Measurements from ENCODE around the gene ZNF783.
"Not testable (repeated sequence)": the region's sequence is repeated elsewhere in the genome, so short reads cannot be mapped to it uniquely, and the experiment has no call there.

The ZNF783 gene

DNA sequence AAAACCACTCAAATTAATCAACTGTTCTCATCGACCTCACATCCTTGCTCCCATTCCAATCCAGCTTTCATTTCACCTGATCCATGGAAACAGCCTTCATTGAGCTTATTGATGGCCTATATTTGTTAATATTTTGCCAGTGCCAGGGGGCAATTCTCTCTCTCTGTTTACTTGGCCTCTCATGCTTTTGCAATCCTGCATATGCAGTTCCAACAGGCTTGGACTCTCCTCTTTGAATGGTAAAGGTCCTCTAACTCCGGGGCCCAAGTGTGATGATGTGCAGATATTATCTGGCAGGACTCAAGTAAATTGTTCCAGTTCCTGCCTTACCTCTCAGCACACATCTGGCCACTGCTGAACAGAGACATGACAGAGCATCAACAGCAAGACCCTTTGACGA, 67.3 kb downstream of the ZNF783 start:
- TF ChIP-seq, protein P1, sequence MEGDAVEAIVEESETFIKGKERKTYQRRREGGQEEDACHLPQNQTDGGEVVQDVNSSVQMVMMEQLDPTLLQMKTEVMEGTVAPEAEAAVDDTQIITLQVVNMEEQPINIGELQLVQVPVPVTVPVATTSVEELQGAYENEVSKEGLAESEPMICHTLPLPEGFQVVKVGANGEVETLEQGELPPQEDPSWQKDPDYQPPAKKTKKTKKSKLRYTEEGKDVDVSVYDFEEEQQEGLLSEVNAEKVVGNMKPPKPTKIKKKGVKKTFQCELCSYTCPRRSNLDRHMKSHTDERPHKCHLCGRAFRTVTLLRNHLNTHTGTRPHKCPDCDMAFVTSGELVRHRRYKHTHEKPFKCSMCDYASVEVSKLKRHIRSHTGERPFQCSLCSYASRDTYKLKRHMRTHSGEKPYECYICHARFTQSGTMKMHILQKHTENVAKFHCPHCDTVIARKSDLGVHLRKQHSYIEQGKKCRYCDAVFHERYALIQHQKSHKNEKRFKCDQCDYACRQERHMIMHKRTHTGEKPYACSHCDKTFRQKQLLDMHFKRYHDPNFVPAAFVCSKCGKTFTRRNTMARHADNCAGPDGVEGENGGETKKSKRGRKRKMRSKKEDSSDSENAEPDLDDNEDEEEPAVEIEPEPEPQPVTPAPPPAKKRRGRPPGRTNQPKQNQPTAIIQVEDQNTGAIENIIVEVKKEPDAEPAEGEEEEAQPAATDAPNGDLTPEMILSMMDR (IDR thresholded peaks at IDR 0.05; ENCODE audit: insufficient read depth, low read length, missing control alignments), result no peak
- POLR2A ChIA-PET, result no interaction called here
- CTCF ChIA-PET, result no interaction called here
- no peak overlapping the region for H3K4me3 ChIP-seq (ENCODE audit: low read depth, low read length)
- no peak for DNase-seq (ENCODE audit: low read depth, low spot score)

DNA sequence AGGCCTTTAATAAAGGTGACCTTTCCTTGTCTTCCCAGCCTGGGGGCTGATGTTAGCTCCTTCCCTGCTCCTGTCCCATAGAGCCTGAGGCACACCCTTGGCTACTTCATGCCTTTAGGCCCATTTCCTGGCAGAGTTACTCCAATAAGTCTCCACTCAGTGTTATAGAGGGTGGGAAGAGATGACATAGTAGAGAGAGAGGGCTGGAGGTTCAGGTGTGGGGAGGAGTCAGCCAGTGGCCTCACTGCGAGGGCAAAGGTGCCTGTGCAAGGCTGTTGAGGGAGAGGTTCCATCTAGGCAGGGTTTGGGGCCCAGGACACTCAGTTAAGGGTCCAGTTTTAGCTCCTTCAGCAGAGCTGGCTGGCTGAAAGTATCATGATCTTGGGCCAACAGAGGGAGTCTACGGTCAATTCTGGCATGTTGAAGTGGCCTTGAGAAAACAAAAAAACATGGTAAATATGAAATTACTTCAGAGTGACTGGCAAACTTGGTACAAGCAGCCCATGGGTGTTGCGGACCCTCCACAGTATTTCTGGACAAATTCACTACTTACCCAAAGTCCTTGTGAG, 67.9 kb downstream of the ZNF783 start:
- DNase-seq (ENCODE audit: low read depth, low spot score), result no peak
- TF ChIP-seq, protein P1 (IDR thresholded peaks at IDR 0.05; ENCODE audit: insufficient read depth, low read length, missing control alignments), result no peak
- ChIA-PET POLR2A (no interaction called here), CTCF (interaction anchor here (1.2 kb wide), 1 partner anchor 19 kb away, joined by 3 read pairs; no protein-coding TSS in a partner anchor)
- H3K4me3 ChIP-seq (ENCODE audit: low read depth, low read length), result no peak overlapping the region

DNA sequence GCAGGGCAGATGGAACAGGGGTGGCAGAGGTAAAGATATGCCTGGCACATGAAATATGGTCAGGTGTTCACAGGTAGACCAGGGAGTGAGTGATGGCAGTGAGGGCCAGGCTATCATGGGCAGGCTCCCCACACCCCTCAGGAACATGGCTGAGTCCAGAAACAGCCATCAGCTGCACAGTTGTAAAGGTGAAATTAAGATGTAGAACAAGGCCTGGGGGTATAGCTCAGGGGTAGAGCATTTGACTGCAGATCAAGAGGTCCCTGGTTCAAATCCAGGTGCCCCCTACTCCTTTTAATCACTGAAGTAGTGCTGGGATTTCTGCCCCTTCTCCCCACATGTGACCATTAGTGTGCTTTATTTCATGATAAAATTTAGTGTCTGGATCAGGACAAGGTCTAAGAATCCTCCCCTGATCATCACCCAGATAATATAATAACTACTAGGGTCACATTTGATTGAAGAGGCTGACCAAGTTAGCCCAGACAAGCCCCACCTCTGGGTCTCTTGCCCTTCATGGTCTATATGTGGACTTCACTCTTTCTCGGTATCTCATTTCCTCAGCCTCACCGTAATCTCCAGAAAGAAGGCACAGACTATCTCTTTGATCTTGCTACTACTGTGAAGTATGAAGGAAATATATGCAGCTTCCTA, 69.0 kb downstream of the ZNF783 start:
- DNase-seq (ENCODE audit: low read depth, low spot score), result no peak
- POLR2A ChIA-PET, result no interaction called here
- CTCF ChIA-PET, result interaction anchor here (1.2 kb wide), 1 partner anchor 20 kb away, joined by 3 read pairs; no protein-coding TSS in a partner anchor
- TF ChIP-seq, protein P1 (IDR thresholded peaks at IDR 0.05; ENCODE audit: insufficient read depth, low read length, missing control alignments), result no peak
- no peak overlapping the region for H3K4me3 ChIP-seq (ENCODE audit: low read depth, low read length)

DNA sequence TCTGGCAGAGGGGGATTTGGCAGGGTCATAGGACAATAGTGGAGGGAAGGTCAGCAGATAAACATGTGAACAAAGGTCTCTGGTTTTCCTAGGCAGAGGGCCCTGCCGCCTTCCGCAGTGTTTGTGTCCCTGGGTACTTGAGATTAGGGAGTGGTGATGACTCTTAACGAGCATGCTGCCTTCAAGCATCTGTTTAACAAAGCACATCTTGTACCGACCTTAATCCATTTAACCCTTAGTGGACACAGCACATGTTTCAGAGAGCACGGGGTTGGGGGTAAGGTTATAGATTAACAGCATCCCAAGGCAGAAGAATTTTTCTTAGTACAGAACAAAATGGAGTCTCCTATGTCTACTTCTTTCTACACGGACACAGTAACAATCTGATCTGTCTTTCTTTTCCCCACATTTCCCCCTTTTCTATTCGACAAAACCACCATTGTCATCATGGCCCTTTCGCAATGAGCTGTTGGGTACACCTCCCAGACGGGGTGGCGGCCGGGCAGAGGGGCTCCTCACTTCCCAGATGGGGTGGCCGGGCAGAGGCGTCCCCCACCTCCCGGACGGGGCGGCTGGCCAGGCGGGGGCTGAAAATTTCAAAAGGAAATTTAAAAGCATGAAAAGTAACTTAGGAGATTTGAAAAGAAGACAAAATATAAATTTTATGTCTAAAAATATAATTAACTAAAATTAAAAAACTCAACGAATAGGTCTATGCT, 70.8 kb downstream of the ZNF783 start:
- DNase-seq (ENCODE audit: low read depth, low spot score); H3K4me3 ChIP-seq (ENCODE audit: low read depth, low read length); CTCF ChIA-PET; POLR2A ChIA-PET: not testable (repeated sequence)

DNA sequence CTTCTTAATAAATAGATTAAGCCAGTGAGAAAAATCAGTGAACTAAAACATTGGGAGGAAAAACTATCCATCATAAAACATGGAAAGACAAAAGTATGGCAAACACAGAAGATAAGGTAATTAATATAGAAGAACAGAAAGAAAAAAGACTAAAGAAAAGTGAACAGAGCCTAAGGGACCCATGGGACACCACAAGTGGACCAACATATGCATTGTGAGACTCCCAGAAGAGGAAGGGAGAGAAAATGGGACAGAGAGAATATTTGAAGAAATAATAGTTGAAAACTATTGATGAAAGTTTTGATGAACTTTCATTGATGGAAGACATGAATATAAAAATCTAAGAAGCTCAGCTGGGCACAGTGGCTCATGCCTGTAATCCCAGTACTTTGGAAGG, 71.3 kb downstream of the ZNF783 start:
- POLR2A ChIA-PET, result no interaction called here
- no peak for DNase-seq (ENCODE audit: low read depth, low spot score)
- CTCF ChIA-PET, result no interaction called here
- H3K4me3 ChIP-seq (ENCODE audit: low read depth, low read length), result no peak overlapping the region
- TF ChIP-seq, protein P1 (IDR thresholded peaks at IDR 0.05; ENCODE audit: insufficient read depth, low read length, missing control alignments), result no peak

DNA sequence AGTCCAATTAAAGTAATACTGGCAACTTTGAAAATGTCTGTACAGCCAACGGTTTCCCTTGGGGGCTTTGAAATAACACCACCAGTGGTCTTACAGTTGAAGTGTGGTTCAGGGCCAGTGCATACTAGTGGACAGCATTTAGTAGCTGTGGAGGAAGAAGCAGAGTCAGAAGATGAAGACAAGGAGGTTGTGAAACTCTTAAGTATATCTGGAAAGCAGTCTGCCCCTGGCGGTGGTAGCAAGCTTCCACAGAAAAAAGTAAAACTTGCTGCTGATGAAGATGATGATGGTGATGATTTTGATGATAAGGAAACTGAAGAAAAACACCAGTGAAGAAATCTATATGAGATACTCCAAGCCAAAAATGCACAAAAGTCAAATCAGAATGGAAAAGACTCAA, 72.2 kb downstream of the ZNF783 start:
- no peak overlapping the region for H3K4me3 ChIP-seq (ENCODE audit: low read depth, low read length)
- ChIA-PET CTCF (no interaction called here), POLR2A (no interaction called here)
- TF ChIP-seq, protein P1 (IDR thresholded peaks at IDR 0.05; ENCODE audit: insufficient read depth, low read length, missing control alignments), result no peak
- DNase-seq (ENCODE audit: low read depth, low spot score), result no peak

All from AG04449 (cell line).